Prostate gland (tissue), 2 donors: ENCODE data around the gene CIRBP. TPM values are rescaled to one million over a fixed set of nuclear protein-coding genes. Genes with fewer than 3 reads are reported as not detected.

ENCODE experiments used
- DNase-seq: peaks from one replicate; pipeline ENCODE4 v3.0.0-alpha.2; 2019; ENCODE audit warnings: low spot score
- H3K27ac ChIP-seq, 2 donors: fragments of 200-600 bp; sonication (generic); 2 replicates each; pipeline ENCODE4 v1.5.1; 2017 to 2019
- H3K27me3 ChIP-seq: fragments of 200-600 bp; sonication (generic); replicated peaks from 2 replicates; pipeline ENCODE4 v1.5.1; 2019; ENCODE audit not compliant: insufficient read depth
- H3K36me3 ChIP-seq, 2 donors: fragments of 200-600 bp; sonication (generic); 1 replicate in 1 of 2; 2 replicates in 1 of 2; pipeline versions ENCODE4 v1.5.1 to v1.8.1; 2017 to 2019
- H3K4me1 ChIP-seq: fragments of 200-600 bp; sonication (generic); replicated peaks from 2 replicates; pipeline ENCODE4 v1.5.1; 2019
- H3K4me3 ChIP-seq, 2 donors: fragments of 200-600 bp; sonication (generic); 2 replicates each; pipeline ENCODE4 v1.5.1; 2017 to 2019
- H3K9me3 ChIP-seq: fragments of 200-600 bp; sonication (generic); 2 replicates; pipeline ENCODE4 v1.5.1; 2017
- POLR2A ChIP-seq: fragments of 450-650 bp; IDR thresholded peaks from one replicate; pipeline ENCODE4 v1.6.1; 2016; ENCODE audit warnings: antibody characterized with exemption, mild to moderate bottlenecking
- POLR2AphosphoS5 ChIP-seq: sonication (generic); formaldehyde crosslinking; IDR thresholded peaks from one replicate; pipeline ENCODE4 v1.6.1; 2017; ENCODE audit warnings: antibody characterized with exemption
- WGBS: methylation state at CpG from one replicate; pipeline ENCODE4 v1.1.5; 2018; 5-methylcytosine and 5-hydroxymethylcytosine counted together
- intact Hi-C: fragments of 100-400 bp; cut with DNase I; formaldehyde crosslinking; loops from one replicate; pipeline ENCODE4 v1.14.2; 2022
- total RNA-seq, 2 donors: library from RNA; depleted of rRNA; stranded (reverse); fragments of >200 nt; gene quantifications; one replicate each; pipeline ENCODE4 v1.1.0, GENCODE V29; 2016
- TF ChIP-seq, protein P1 (sequence below), 4 experiments: fragments of 200-600 bp in 2 of 4; fragments of 450-650 bp in 2 of 4; sonication (generic) in 2 of 4; IDR thresholded peaks; 1 replicate in 3 of 4; 2 replicates in 1 of 4; pipeline ENCODE4 v1.5.1; 2016 to 2019; ENCODE audit warnings: antibody characterized with exemption in 4 of 4, mild to moderate bottlenecking in 2 of 4, moderate library complexity in 2 of 4

Gene CIRBP
- total RNA-seq, 2 donors from 2014 or later, result 753 to 863 TPM

DNA sequence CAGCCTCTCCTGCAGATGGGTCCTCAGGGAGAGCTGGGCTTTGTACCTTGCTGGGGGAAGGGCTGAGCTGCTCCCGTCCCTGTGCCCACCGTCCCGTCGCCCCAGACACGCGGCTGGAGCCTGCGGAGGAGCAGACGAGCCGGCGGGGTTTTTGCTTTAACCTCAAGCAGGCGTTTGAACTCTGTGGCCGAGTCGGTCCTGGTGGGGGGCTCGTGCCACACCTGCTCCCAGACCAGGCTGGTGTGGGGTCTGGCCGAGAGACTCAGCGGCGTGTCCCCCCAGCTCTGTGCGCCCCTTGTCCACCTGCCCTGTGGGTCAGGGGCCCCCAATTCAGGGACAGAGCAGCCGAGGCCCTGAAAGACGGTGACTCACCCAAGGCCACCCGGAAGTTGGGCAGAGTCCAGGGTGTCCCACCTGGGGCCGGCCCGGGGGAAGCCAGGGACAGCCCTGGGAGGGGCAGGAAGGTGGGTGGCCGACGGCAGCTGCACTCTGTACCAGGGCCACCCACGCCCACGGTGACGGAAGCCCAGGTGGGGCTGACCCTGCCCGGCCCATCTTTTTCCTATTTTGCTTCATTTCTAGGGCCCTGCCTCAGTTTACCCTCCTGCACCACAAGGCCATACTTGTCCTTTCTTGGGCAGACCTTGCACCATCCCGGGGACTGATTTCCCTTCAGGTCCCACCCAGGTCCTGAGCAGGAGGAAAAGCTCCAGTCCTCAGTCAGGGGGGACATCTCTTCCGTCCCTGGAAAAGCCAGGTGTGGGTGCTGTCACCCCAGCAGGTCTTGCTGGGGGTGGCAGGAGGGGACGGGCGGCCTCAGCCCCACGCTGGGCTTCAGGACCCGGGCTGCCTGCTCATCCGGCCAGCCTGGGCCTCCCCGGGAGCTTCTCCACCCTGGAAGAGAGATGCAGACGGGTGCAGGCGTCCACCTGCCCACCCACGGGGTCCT is 21.8 kb downstream of the CIRBP start:
- no peak for DNase-seq
- no peak overlapping the region for H3K27ac ChIP-seq
- no peaks in the 10 kb centered on the region for H3K36me3 ChIP-seq
- H3K27me3 ChIP-seq, result peaks cover 9% of the 10 kb centered on the region
- intact Hi-C loops, result no loop called here
- WGBS, result 75% methylated on average over 40 of the region's 40 CpGs
- H3K4me3 ChIP-seq, result no peak overlapping the region
- H3K4me1 ChIP-seq, result no peaks in the 10 kb centered on the region
- TF ChIP-seq POLR2A (no peak), POLR2AphosphoS5 (no peak)
- TF ChIP-seq, protein P1, sequence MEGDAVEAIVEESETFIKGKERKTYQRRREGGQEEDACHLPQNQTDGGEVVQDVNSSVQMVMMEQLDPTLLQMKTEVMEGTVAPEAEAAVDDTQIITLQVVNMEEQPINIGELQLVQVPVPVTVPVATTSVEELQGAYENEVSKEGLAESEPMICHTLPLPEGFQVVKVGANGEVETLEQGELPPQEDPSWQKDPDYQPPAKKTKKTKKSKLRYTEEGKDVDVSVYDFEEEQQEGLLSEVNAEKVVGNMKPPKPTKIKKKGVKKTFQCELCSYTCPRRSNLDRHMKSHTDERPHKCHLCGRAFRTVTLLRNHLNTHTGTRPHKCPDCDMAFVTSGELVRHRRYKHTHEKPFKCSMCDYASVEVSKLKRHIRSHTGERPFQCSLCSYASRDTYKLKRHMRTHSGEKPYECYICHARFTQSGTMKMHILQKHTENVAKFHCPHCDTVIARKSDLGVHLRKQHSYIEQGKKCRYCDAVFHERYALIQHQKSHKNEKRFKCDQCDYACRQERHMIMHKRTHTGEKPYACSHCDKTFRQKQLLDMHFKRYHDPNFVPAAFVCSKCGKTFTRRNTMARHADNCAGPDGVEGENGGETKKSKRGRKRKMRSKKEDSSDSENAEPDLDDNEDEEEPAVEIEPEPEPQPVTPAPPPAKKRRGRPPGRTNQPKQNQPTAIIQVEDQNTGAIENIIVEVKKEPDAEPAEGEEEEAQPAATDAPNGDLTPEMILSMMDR (IDR thresholded peaks at IDR 0.05), result no peak
- H3K9me3 ChIP-seq, result no peaks in the 10 kb centered on the region

GRCh38 chr19:1291761-1292418 is 22.8 kb downstream of the CIRBP start:
- DNase-seq, result no peak
- H3K36me3 ChIP-seq, result no peaks in the 10 kb centered on the region
- WGBS, result 51% methylated on average over 25 of the region's 25 CpGs
- H3K9me3 ChIP-seq, result no peaks in the 10 kb centered on the region
- H3K4me3 ChIP-seq, result no peak overlapping the region
- no peak overlapping the region for H3K27ac ChIP-seq
- peaks cover 6% of the 10 kb centered on the region for H3K27me3 ChIP-seq
- TF ChIP-seq POLR2AphosphoS5 (no peak), POLR2A (no peak)
- TF ChIP-seq, protein P1 (IDR thresholded peaks at IDR 0.05), result no peak
- intact Hi-C loops, result no loop called here
- no peaks in the 10 kb centered on the region for H3K4me1 ChIP-seq

GRCh38 chr19:1292419-1293151 is 23.5 kb downstream of the CIRBP start:
- H3K4me3 ChIP-seq, result no peak overlapping the region
- TF ChIP-seq, protein P1 (IDR thresholded peaks at IDR 0.05), result no peak
- no peak for TF ChIP-seq POLR2AphosphoS5
- TF ChIP-seq POLR2A, result no peak
- no peaks in the 10 kb centered on the region for H3K36me3 ChIP-seq
- H3K27ac ChIP-seq, result no peak overlapping the region
- H3K9me3 ChIP-seq, result no peaks in the 10 kb centered on the region
- intact Hi-C loops, result no loop called here
- 84% methylated on average over 17 of the region's 17 CpGs for WGBS
- no peak for DNase-seq
- H3K27me3 ChIP-seq, result peaks cover 4% of the 10 kb centered on the region
- no peaks in the 10 kb centered on the region for H3K4me1 ChIP-seq

DNA sequence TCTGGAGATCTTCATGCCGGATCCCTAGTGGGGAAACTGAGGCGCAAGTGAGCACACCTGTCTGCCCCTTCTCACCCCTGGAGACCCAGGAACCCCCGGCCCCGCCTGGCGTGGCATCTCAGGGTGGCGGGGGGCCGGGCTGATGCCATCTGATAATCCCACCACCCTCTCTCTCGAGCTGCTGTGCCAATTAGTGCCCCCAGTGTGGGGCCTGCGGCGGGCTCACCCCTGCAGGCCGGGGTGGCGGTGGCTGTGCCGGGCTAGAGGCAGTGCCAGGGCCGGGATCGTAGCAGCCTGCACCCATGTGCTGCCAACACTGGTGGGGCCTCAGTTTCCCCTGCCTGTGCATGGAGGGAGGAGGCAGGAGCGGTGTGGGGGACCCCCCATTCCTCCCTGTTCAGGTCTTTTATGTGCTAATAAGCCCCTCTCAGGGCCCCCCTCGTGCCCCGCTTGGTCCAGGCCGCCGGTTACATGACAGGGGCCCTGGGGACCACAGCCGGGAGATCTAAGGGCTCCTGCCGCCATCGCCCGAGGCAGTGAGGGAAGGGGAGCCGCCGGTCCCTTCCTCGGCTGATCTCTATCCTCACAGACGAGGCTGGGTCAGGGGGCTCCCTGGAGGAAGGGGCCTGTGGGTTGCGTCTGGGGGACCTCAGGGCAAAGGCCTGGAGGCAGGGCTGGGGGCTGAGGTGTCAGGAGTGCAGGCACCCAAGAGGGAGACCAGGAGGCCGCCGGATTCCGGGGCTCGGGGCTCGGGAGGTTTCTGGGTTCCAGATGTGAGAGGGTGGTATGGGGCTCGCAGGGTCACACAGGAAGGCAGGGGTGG is 24.9 kb downstream of the CIRBP start:
- DNase-seq, result no peak
- Histone ChIP-seq H3K9me3 (no peaks in the 10 kb centered on the region), H3K36me3 (no peaks in the 10 kb centered on the region), H3K27me3 (peaks cover 2% of the 10 kb centered on the region), H3K27ac (no peak overlapping the region), H3K4me3 (no peak overlapping the region), H3K4me1 (no peaks in the 10 kb centered on the region)
- TF ChIP-seq POLR2A (no peak), POLR2AphosphoS5 (no peak)
- TF ChIP-seq, protein P1 (IDR thresholded peaks at IDR 0.05), result no peak
- intact Hi-C loops, result no loop called here
- WGBS, result 83% methylated on average over 28 of the region's 35 CpGs
